Measurements from ENCODE around the gene GALNS. TPM values are rescaled to one million over a fixed set of nuclear protein-coding genes. Genes with fewer than 3 reads are reported as not detected.

The GALNS gene
- total and polyA plus RNA-seq, 7 experiments from 2014 or later: 9.8 to 64.3 (median 49.7) TPM

- no peak for DNase-seq
- H3K4me3 Mint-ChIP-seq: peak overlapping the region; percentile 58 to 87 (median 72)
- ChIA-PET POLR2A (interaction anchor here (0.6 to 7.5 kb wide), 19 partner anchors 9 to 97 kb away, joined by 3 to 71 read pairs (median 7); partner anchors contain the start of genes APRT, CDT1, GALNS and TRAPPC2L), CTCF (interaction anchor here (0.6 to 3.4 kb wide), 13 partner anchors 14 to 380 kb away, joined by 3 to 17 read pairs (median 4); partner anchors contain the start of gene APRT)
- ATAC-seq: no peak
- H3K27ac ChIP-seq (ENCODE audit: low read depth, low read length): peak overlapping the region; percentile 72
- no peaks in the 10 kb centered on the region for H3K27me3 ChIP-seq (ENCODE audit: control insufficient read depth in 2 of 2, insufficient read depth in 2 of 2, low read length in 2 of 2)
- peak overlapping the region; percentile 58 for H3K4me3 ChIP-seq (ENCODE audit: low read length)
- H3K4me1 Mint-ChIP-seq: peaks cover 32 to 54% (median 40%) of the 10 kb centered on the region in 7 donors
- H3K4me1 ChIP-seq (ENCODE audit: control insufficient read depth in 2 of 2, insufficient read depth in 2 of 2, low read length in 2 of 2): peaks cover 48 to 50% of the 10 kb centered on the region in 2 donors
- peak overlapping the region in 8 of 9 donors; percentile 80 to 95 (median 89) for H3K27ac Mint-ChIP-seq
- no peaks in the 10 kb centered on the region for H3K9me3 ChIP-seq (ENCODE audit: control insufficient read depth in 2 of 3, low read length in 3 of 3)
- no peaks in the 10 kb centered on the region for H3K9me3 Mint-ChIP-seq
- H3K36me3 Mint-ChIP-seq: peaks cover 0 to 3% (median 0%) of the 10 kb centered on the region in 5 donors
- intact Hi-C loops (cut with micrococcal nuclease): loop anchor here in 1 of 2 donors (1.0 to 10.0 kb wide), 4 partner anchors 10 to 436 kb away; partner anchors contain the start of genes ZFPM1 and ZNF778
- no peaks in the 10 kb centered on the region for H3K36me3 ChIP-seq (ENCODE audit: control insufficient read depth in 2 of 3, insufficient read depth in 3 of 3, low read length in 3 of 3)
- no peaks in the 10 kb centered on the region for H3K27me3 Mint-ChIP-seq
Measured at GRCh38 chr16:88780142-88781062, 76.3 kb downstream of the GALNS start.

GRCh38 chr16:88779406-88780141 is 77.2 kb downstream of the GALNS start:
- Histone ChIP-seq H3K27me3 (ENCODE audit: control insufficient read depth in 2 of 2, insufficient read depth in 2 of 2, low read length in 2 of 2) (no peaks in the 10 kb centered on the region), H3K4me1 (ENCODE audit: control insufficient read depth in 2 of 2, insufficient read depth in 2 of 2, low read length in 2 of 2) (peaks cover 48 to 50% of the 10 kb centered on the region in 2 donors), H3K4me3 (ENCODE audit: low read length) (no peak overlapping the region), H3K27ac (ENCODE audit: low read depth, low read length) (peak overlapping the region; percentile 72), H3K36me3 (ENCODE audit: control insufficient read depth in 2 of 3, insufficient read depth in 3 of 3, low read length in 3 of 3) (no peaks in the 10 kb centered on the region), H3K9me3 (ENCODE audit: control insufficient read depth in 2 of 3, low read length in 3 of 3) (no peaks in the 10 kb centered on the region)
- peaks cover 32 to 54% (median 40%) of the 10 kb centered on the region in 7 donors for H3K4me1 Mint-ChIP-seq
- peak overlapping the region in 3 of 10 donors; percentile 39 to 67 (median 66) for H3K4me3 Mint-ChIP-seq
- no peaks in the 10 kb centered on the region for H3K27me3 Mint-ChIP-seq
- intact Hi-C loops (cut with micrococcal nuclease): loop anchor here in 1 of 2 donors (2.0 to 10.0 kb wide), 2 partner anchors 325 to 437 kb away; partner anchors contain the start of genes ZFPM1 and ZNF778
- peak overlapping the region in 7 of 9 donors; percentile 36 to 95 (median 89) for H3K27ac Mint-ChIP-seq
- ATAC-seq (no peak), DNase-seq (no peak)
- H3K9me3 Mint-ChIP-seq: no peaks in the 10 kb centered on the region
- ChIA-PET CTCF (interaction anchor here (0.6 to 3.4 kb wide), 5 partner anchors 34 to 928 kb away, joined by 3 to 17 read pairs (median 6); no protein-coding TSS in a partner anchor), POLR2A (interaction anchor here (0.7 to 7.5 kb wide), 7 partner anchors 8 to 78 kb away, joined by 3 to 71 read pairs (median 13); partner anchors contain the start of gene APRT)
- H3K36me3 Mint-ChIP-seq: peaks cover 0 to 3% (median 0%) of the 10 kb centered on the region in 5 donors

- Mint-ChIP-seq H3K9me3 (no peaks in the 10 kb centered on the region), H3K36me3 (peaks cover 0 to 3% (median 0%) of the 10 kb centered on the region in 5 donors), H3K4me1 (peaks cover 31 to 56% (median 44%) of the 10 kb centered on the region in 7 donors), H3K27ac (peak overlapping the region in 1 of 9 donors; percentile 45), H3K27me3 (no peaks in the 10 kb centered on the region), H3K4me3 (no peak overlapping the region)
- no peak overlapping the region for H3K4me3 ChIP-seq (ENCODE audit: low read length)
- ATAC-seq (no peak), DNase-seq (no peak)
- H3K9me3 ChIP-seq (ENCODE audit: control insufficient read depth in 2 of 3, low read length in 3 of 3): no peaks in the 10 kb centered on the region
- intact Hi-C loops (cut with micrococcal nuclease): no loop called here
- ChIA-PET POLR2A (interaction anchor here (0.7 to 7.5 kb wide), 3 partner anchors 32 to 96 kb away, joined by 4 to 71 read pairs (median 25); partner anchors contain the start of gene APRT), CTCF (interaction anchor here (0.9 to 1.1 kb wide), 2 partner anchors 35 to 41 kb away, joined by 3 to 6 read pairs; no protein-coding TSS in a partner anchor)
- peaks cover 42 to 50% of the 10 kb centered on the region in 2 donors for H3K4me1 ChIP-seq (ENCODE audit: control insufficient read depth in 2 of 2, insufficient read depth in 2 of 2, low read length in 2 of 2)
- H3K27me3 ChIP-seq (ENCODE audit: control insufficient read depth in 2 of 2, insufficient read depth in 2 of 2, low read length in 2 of 2): no peaks in the 10 kb centered on the region
- no peaks in the 10 kb centered on the region for H3K36me3 ChIP-seq (ENCODE audit: control insufficient read depth in 2 of 3, insufficient read depth in 3 of 3, low read length in 3 of 3)
- no peak overlapping the region for H3K27ac ChIP-seq (ENCODE audit: low read depth, low read length)
Measured at GRCh38 chr16:88778541-88779065, 78.1 kb downstream of the GALNS start.

GRCh38 chr16:88778271-88778525 is 78.5 kb downstream of the GALNS start:
- no peak for DNase-seq
- Histone ChIP-seq H3K27ac (ENCODE audit: low read depth, low read length) (no peak overlapping the region), H3K27me3 (ENCODE audit: control insufficient read depth in 2 of 2, insufficient read depth in 2 of 2, low read length in 2 of 2) (no peaks in the 10 kb centered on the region), H3K36me3 (ENCODE audit: control insufficient read depth in 2 of 3, insufficient read depth in 3 of 3, low read length in 3 of 3) (no peaks in the 10 kb centered on the region), H3K4me3 (ENCODE audit: low read length) (no peak overlapping the region), H3K4me1 (ENCODE audit: control insufficient read depth in 2 of 2, insufficient read depth in 2 of 2, low read length in 2 of 2) (peaks cover 38 to 46% of the 10 kb centered on the region in 2 donors), H3K9me3 (ENCODE audit: control insufficient read depth in 2 of 3, low read length in 3 of 3) (no peaks in the 10 kb centered on the region)
- ATAC-seq: no peak
- H3K36me3 Mint-ChIP-seq: peaks cover 0 to 3% (median 0%) of the 10 kb centered on the region in 5 donors
- intact Hi-C loops (cut with micrococcal nuclease): no loop called here
- CTCF ChIA-PET: interaction anchor here (0.9 kb wide), 1 partner anchor 41 kb away, joined by 3 read pairs; no protein-coding TSS in a partner anchor
- H3K4me3 Mint-ChIP-seq: peak overlapping the region in 1 of 10 donors; percentile 25
- POLR2A ChIA-PET: no interaction called here
- peak overlapping the region in 2 of 9 donors; percentile 28 to 42 for H3K27ac Mint-ChIP-seq
- H3K27me3 Mint-ChIP-seq: no peaks in the 10 kb centered on the region
- no peaks in the 10 kb centered on the region for H3K9me3 Mint-ChIP-seq
- peaks cover 27 to 52% (median 42%) of the 10 kb centered on the region in 7 donors for H3K4me1 Mint-ChIP-seq

GRCh38 chr16:88777471-88778270 is 79.1 kb downstream of the GALNS start:
- no peaks in the 10 kb centered on the region for H3K9me3 Mint-ChIP-seq
- no peak for DNase-seq
- no peaks in the 10 kb centered on the region for H3K36me3 Mint-ChIP-seq
- no peak for ATAC-seq
- H3K4me1 Mint-ChIP-seq: peaks cover 21 to 46% (median 37%) of the 10 kb centered on the region in 7 donors
- H3K27ac Mint-ChIP-seq: peak overlapping the region in 3 of 9 donors; percentile 28 to 42 (median 33)
- intact Hi-C loops (cut with micrococcal nuclease): no loop called here
- Histone ChIP-seq H3K9me3 (ENCODE audit: control insufficient read depth in 2 of 3, low read length in 3 of 3) (no peaks in the 10 kb centered on the region), H3K27me3 (ENCODE audit: control insufficient read depth in 2 of 2, insufficient read depth in 2 of 2, low read length in 2 of 2) (no peaks in the 10 kb centered on the region), H3K4me1 (ENCODE audit: control insufficient read depth in 2 of 2, insufficient read depth in 2 of 2, low read length in 2 of 2) (peaks cover 33 to 41% of the 10 kb centered on the region in 2 donors), H3K36me3 (ENCODE audit: control insufficient read depth in 2 of 3, insufficient read depth in 3 of 3, low read length in 3 of 3) (no peaks in the 10 kb centered on the region), H3K4me3 (ENCODE audit: low read length) (no peak overlapping the region), H3K27ac (ENCODE audit: low read depth, low read length) (no peak overlapping the region)
- H3K4me3 Mint-ChIP-seq: no peak overlapping the region
- H3K27me3 Mint-ChIP-seq: no peaks in the 10 kb centered on the region
- POLR2A ChIA-PET: no interaction called here
- CTCF ChIA-PET: interaction anchor here (0.9 kb wide), 1 partner anchor 40 kb away, joined by 3 read pairs; no protein-coding TSS in a partner anchor

Data from naive thymus-derived CD4-positive, alpha-beta T cell (primary cell).